AML-193 (cell line): ENCODE results near the gene TPPP3.
A peak's percentile ranks its signal among the peaks of the same experiment; 100 is the strongest.
"Not testable (repeated sequence)": the region's sequence is repeated elsewhere in the genome, so short reads cannot be mapped to it uniquely, and the experiment has no call there.

Experiments used
- DNase-seq, 2 experiments: peaks; one replicate each; lab custom pipeline; 2025; lab: John Stamatoyannopoulos, UW

TPPP3 gene

DNA sequence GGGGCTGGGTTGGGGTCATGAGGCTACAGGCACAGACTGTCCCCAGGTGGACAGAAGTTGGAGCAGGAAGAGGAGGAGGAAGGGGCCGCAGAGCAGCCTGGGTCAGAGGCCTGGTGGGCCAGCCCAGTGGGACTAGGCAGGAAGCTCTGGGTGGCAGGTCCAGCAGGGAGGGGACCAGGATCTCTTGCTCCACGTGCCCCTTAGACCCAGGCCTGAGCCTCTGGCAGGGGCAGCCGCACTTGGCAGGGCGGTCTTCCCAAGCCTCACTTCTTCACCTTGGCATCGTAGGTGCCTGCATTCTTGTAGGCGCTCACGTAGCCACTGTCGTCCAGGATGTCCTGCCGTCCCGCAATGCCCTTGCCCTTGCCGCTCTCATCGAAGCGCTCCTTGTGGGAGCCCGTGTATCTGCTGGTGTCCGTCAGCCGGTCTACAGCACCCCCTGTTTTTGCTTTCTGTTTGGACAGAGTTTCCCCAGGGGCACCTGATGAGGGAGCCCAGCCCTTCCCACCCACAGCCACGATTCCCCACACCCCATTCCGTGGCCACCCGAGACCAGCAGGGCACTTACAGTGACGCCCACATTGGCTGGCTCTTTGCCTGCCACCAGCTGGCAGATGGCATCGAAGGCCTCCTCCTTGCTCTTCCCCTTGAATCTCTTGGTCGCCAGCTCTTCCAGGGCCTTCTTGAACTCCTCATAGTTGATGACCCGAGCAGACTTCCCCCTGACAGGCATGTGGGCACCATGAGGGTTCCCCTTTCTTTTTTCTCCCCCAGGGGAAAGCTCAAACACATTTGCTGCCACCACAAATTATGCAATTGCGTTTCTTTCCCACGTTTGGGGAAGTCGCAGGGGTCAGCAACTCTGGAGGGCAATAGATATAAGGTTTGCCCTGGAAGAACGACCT lies 3.1 kb downstream of the TPPP3 start:
- peak; percentile 88 to 95 for DNase-seq

- no peak for DNase-seq
These were observed 4.7 kb downstream of the TPPP3 start for GRCh38 chr16:67388591-67388990.

GRCh38 chr16:67388191-67388590 lies 5.1 kb downstream of the TPPP3 start:
- no peak for DNase-seq

GRCh38 chr16:67387479-67388079 lies 5.7 kb downstream of the TPPP3 start:
- no peak for DNase-seq

- DNase-seq = no peak
These were observed 6.3 kb downstream of the TPPP3 start for GRCh38 chr16:67386861-67387455.

GRCh38 chr16:67384778-67385510 lies 8.4 kb downstream of the TPPP3 start:
- no peak for DNase-seq

DNA sequence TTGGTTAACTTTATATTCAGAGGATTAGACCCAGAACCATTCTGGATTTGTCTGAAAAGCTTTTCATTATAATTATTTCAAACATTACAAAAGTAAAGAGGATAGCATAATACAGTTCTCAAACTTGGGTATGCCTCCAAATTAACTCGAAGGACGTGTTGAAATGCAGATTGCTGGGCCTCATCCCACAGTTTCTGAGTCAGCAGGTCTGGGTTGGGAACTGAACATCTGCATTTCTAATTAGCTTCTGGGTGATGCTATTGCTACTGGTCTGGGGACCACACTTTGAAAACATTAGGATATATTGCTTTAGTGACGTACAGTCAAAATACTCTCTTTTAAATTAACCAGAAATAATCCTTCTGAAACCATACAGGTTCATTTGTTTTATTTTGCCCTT lies 10.0 kb downstream of the TPPP3 start:
- no peak for DNase-seq

DNA sequence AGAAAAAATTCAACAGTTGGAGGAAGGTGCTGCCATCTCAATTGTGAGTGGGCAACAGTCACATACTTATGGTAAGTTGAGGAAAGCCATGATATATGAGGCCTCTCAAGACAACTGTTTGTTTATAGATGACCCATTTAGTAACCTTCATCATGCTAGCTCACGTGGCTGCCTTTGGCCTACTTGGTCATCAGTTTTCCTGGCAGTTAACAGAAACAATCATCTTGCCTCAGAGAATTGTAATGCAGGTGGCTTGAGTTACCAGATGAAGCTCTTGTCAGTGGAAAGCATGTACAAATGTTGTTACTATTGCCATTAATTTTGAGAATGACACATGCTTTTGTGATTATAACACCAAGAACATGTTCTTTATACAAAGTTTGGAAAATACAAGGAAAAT lies 14.7 kb downstream of the TPPP3 start:
- DNase-seq = no peak

GRCh38 chr16:67376012-67376411 lies 17.3 kb downstream of the TPPP3 start:
- DNase-seq = not testable (repeated sequence)

DNA sequence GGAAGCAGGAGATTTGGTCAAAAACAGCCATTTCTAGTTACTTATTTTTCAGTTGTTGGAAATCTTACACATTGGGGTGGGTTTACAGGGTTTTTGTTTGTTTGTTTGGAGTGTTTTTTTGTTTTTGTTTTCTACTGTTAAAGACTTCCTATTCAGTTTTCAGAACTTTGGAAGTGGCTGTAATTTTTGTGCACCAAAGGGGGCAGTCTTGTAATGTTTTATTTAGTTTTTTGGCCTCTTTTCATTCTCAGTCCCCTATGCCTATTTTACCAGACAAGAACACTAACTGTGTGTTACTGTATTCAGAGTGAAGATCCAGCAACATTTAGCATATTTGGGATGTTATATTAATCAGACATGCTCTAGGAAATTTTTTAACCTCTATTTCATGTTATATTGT lies 20.6 kb downstream of the TPPP3 start:
- DNase-seq = peak; percentile 35 to 59

DNA sequence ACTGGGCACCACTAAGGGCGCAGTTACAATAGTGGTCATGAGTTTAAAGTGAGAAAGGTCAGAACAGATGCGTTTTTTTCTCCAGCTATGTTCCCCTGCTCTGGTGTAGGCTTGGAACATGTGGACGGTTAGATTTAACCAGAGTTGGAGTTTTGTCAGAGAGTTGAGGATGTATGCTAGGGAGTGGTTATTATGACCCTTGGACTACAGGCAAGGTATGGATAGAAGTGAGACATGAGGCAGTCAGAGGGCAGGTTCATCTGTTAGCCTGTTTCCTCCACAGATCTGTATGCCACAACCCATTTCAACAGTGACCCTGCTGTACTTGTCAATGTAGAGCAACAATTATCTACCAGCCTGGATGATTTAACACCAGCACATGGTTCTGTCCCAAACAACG lies 22.6 kb downstream of the TPPP3 start:
- DNase-seq = no peak

- DNase-seq = peak; percentile 51
These were observed 28.6 kb downstream of the TPPP3 start for GRCh38 chr16:67364600-67365235.

- DNase-seq = no peak
These were observed 32.3 kb downstream of the TPPP3 start for GRCh38 chr16:67361038-67361437.

GRCh38 chr16:67359540-67360269 lies 33.6 kb downstream of the TPPP3 start:
- not testable (repeated sequence) for DNase-seq

- no peak for DNase-seq
These were observed 35.7 kb downstream of the TPPP3 start for GRCh38 chr16:67357561-67357960.

DNA sequence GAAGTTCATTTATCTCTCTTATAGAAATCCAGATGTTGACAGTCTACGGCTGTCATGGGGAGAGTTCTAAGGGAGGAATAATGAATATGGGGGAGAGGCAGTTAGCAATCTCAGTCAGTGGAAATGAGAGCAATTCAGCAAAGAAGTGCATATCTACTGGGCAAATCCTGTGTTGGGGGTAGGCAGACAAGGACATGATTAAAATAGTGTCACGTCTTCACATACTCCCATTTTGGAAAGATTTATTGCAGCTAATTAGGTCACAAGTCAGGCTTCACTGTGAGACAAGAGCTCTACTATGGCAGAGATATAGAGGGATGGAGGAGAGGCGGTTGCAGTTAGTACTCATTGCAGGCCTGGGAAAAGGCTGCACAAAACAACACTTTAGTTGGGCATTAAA lies 36.9 kb downstream of the TPPP3 start:
- no peak for DNase-seq

- DNase-seq = not testable (repeated sequence)
These were observed 40.8 kb downstream of the TPPP3 start for GRCh38 chr16:67352463-67352862.

DNA sequence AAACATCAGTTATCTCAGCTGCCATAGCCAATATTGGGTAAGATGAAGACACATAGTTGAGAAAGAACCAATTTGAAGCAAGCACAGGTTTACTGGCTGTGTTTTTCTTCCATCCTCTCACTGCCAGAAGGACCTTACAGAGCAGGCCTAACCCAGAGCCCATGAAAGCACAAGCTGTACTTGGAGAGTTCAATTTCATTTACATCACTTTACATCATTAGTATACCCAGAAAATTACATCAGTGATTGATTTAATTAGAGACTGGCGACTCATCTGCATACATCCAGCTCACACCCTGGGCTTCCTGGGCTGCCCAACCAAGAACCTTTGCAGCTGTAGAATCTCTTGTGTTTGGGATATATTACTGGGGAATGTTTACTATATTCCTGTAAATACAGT lies 43.0 kb downstream of the TPPP3 start:
- no peak for DNase-seq

DNA sequence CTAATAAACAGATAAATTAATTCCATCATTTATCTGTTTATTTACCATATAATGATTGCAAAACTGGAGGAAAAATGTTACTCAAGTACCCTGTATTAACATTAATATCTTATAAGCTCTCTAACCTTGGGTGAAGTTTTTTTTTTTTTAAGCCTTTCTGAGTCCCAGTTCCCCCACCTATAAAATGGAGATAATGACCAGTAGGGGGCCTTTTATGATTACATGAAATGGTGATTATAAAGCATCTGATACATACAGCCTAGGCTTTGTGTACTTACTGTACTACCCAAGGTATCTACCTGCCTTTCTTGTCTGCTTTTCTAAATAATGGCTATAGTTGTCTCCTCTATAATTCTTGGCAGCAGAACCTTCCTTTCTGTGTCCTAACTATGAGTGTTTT lies 44.1 kb downstream of the TPPP3 start:
- DNase-seq = peak; percentile 55 to 58

DNA sequence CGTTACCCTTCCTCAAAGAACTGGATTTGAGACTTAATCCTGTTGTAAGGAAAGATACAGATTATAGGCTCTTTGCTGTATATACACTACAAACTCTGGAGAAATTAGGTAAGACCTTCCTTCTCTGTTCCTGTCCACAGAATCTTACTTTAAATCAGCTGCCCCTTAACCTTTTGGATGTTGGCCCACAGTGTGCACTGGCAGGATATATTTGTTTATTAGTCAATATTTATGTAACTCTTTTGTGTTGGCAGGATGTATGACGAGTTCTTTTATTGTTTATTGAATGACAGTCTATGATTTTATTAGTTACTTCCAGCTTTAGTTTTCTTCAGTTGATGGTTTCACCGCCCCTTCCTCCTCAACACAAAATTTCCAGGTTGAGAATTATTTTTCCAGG lies 47.0 kb downstream of the TPPP3 start:
- DNase-seq = no peak

DNA sequence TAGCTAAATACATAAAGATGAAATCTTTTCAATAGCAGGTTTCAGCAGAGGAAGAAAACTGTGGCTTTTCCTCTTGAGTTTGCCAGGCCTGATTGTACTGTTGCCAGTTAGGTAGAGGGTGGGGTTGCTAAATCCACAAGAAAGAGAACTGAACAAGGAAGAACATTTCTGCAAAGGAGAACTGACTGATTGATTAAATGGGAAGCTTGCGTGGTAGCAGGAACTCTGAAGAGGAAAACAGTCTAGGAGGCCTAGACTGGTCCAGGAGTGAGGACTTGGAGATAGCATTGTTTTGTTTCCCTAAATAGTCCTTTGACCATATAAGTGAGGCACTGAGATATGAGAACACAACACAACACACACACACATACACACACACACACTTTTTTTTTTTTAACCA lies 47.9 kb downstream of the TPPP3 start:
- DNase-seq = no peak
